Measurements from ENCODE around the gene TMEM80. TPM values are rescaled to one million over a fixed set of nuclear protein-coding genes. Genes with fewer than 3 reads are reported as not detected.

Gene TMEM80
- total and polyA plus RNA-seq, 4 donors = 5.1 to 12.4 (median 8.2) TPM

DNA sequence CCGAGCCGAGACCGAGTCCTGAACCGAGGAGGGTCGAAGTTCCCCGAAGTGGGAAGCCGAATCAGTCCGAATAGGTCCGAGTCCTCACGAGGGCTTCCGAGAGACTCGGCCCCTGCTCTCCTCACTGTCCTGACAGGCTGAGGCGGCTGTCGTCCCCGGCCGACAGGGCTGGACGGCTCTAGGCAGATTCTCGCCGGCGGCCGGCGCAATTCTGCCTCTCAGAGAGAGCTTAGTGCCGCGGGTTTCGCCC is 403 bp upstream of the TMEM80 start:
- H3K9ac ChIP-seq (ENCODE audit: low read depth in 1 of 2, low read length in 2 of 2) = peak overlapping the region; percentile 21 to 70
- H3K27ac ChIP-seq (ENCODE audit: low read depth in 1 of 2, low read length in 2 of 2) = peak overlapping the region; percentile 94 to 95
- H3K27me3 ChIP-seq (ENCODE audit: control insufficient read depth in 4 of 4, insufficient read depth in 4 of 4, low read length in 3 of 4) = no peaks in the 10 kb centered on the region
- peak overlapping the region; percentile 21 to 87 (median 86) for H3K4me3 ChIP-seq (ENCODE audit: low read depth in 1 of 3, low read length in 3 of 3)
- no peak for TF ChIP-seq EGR1 (IDR thresholded peaks at IDR 0.05; ENCODE audit: low read depth in 2 of 2)
- TF ChIP-seq, protein P1, sequence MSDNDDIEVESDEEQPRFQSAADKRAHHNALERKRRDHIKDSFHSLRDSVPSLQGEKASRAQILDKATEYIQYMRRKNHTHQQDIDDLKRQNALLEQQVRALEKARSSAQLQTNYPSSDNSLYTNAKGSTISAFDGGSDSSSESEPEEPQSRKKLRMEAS (IDR thresholded peaks at IDR 0.05) = no peak
- no peak for TF ChIP-seq GABPA (IDR thresholded peaks at IDR 0.05 in 1 of 2, conservative IDR thresholded peaks at IDR 0.05 in 1 of 2)
- TF ChIP-seq, protein P2, sequence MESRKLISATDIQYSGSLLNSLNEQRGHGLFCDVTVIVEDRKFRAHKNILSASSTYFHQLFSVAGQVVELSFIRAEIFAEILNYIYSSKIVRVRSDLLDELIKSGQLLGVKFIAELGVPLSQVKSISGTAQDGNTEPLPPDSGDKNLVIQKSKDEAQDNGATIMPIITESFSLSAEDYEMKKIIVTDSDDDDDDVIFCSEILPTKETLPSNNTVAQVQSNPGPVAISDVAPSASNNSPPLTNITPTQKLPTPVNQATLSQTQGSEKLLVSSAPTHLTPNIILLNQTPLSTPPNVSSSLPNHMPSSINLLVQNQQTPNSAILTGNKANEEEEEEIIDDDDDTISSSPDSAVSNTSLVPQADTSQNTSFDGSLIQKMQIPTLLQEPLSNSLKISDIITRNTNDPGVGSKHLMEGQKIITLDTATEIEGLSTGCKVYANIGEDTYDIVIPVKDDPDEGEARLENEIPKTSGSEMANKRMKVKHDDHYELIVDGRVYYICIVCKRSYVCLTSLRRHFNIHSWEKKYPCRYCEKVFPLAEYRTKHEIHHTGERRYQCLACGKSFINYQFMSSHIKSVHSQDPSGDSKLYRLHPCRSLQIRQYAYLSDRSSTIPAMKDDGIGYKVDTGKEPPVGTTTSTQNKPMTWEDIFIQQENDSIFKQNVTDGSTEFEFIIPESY (IDR thresholded peaks at IDR 0.05) = peak; percentile 97
- TF ChIP-seq YY1 (IDR thresholded peaks at IDR 0.05) = no peak
- no peak for DNase-seq (ENCODE audit: low spot score)
- H3K4me1 ChIP-seq (ENCODE audit: control insufficient read depth in 4 of 4, insufficient read depth in 4 of 4, low read length in 3 of 4) = peaks cover 3 to 27% (median 17%) of the 10 kb centered on the region in 4 donors
- no peaks in the 10 kb centered on the region for H3K9me3 ChIP-seq (ENCODE audit: control insufficient read depth in 4 of 4, low read length in 3 of 4)
- WGBS = 2% methylated on average over 25 of the region's 25 CpGs
- peaks cover 0 to 6% (median 0%) of the 10 kb centered on the region in 4 donors for H3K36me3 ChIP-seq (ENCODE audit: control insufficient read depth in 4 of 4, insufficient read depth in 3 of 4, low read depth in 1 of 4, low read length in 3 of 4)

DNA sequence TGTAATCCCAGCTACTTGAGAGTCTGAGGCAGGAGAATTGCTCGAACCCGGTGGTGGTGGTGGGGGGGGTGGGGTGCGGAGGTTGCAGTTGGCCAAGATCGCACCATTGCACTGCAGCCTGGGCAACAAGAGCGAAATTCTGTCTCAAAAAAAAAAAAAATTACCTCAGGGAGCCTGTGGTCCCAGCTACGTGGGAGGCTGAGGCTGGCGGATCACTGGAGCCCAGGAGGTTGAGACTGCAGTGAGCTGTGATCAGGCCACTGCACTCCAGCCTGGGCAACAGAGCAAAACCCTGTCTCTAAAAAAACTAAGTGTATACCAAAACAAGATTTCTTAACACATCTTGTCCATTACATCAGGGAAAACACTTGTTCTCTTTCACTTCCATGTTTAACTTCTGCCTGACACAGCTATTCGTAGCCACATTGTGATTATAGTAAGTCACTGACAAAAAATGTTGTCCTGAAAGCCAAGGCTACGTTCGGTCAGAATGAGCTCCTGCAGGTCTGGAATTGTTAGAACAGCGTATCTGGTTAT is 1.4 kb downstream of the TMEM80 start:
- 78% methylated on average over 11 of the region's 11 CpGs for WGBS
- H3K27me3 ChIP-seq (ENCODE audit: control insufficient read depth in 4 of 4, insufficient read depth in 4 of 4, low read length in 3 of 4) = no peaks in the 10 kb centered on the region
- H3K36me3 ChIP-seq (ENCODE audit: control insufficient read depth in 4 of 4, insufficient read depth in 3 of 4, low read depth in 1 of 4, low read length in 3 of 4) = peaks cover 0 to 2% (median 0%) of the 10 kb centered on the region in 4 donors
- no peak for DNase-seq (ENCODE audit: low spot score)
- H3K4me1 ChIP-seq (ENCODE audit: control insufficient read depth in 4 of 4, insufficient read depth in 4 of 4, low read length in 3 of 4) = peaks cover 3 to 36% (median 19%) of the 10 kb centered on the region in 4 donors
- no peak overlapping the region for H3K4me3 ChIP-seq (ENCODE audit: low read depth in 1 of 3, low read length in 3 of 3)
- peak overlapping the region; percentile 94 to 95 for H3K27ac ChIP-seq (ENCODE audit: low read depth in 1 of 2, low read length in 2 of 2)
- no peak overlapping the region for H3K9ac ChIP-seq (ENCODE audit: low read depth in 1 of 2, low read length in 2 of 2)
- TF ChIP-seq, protein P1 (IDR thresholded peaks at IDR 0.05) = no peak
- TF ChIP-seq HNF4G (IDR thresholded peaks at IDR 0.05) (no peak), NR2F2 (IDR thresholded peaks at IDR 0.05) (no peak), EGR1 (IDR thresholded peaks at IDR 0.05; ENCODE audit: low read depth in 2 of 2) (no peak), RAD21 (IDR thresholded peaks at IDR 0.05) (no peak), HNF4A (conservative IDR thresholded peaks at IDR 0.05) (no peak), GABPA (IDR thresholded peaks at IDR 0.05 in 1 of 2, conservative IDR thresholded peaks at IDR 0.05 in 1 of 2) (no peak), RXRA (IDR thresholded peaks at IDR 0.05) (no peak), JUND (IDR thresholded peaks at IDR 0.05) (no peak), SP1 (IDR thresholded peaks at IDR 0.05) (no peak)
- TF ChIP-seq, protein P3, sequence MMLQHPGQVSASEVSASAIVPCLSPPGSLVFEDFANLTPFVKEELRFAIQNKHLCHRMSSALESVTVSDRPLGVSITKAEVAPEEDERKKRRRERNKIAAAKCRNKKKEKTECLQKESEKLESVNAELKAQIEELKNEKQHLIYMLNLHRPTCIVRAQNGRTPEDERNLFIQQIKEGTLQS (IDR thresholded peaks at IDR 0.05) = no peak
- TF ChIP-seq, protein P4, sequence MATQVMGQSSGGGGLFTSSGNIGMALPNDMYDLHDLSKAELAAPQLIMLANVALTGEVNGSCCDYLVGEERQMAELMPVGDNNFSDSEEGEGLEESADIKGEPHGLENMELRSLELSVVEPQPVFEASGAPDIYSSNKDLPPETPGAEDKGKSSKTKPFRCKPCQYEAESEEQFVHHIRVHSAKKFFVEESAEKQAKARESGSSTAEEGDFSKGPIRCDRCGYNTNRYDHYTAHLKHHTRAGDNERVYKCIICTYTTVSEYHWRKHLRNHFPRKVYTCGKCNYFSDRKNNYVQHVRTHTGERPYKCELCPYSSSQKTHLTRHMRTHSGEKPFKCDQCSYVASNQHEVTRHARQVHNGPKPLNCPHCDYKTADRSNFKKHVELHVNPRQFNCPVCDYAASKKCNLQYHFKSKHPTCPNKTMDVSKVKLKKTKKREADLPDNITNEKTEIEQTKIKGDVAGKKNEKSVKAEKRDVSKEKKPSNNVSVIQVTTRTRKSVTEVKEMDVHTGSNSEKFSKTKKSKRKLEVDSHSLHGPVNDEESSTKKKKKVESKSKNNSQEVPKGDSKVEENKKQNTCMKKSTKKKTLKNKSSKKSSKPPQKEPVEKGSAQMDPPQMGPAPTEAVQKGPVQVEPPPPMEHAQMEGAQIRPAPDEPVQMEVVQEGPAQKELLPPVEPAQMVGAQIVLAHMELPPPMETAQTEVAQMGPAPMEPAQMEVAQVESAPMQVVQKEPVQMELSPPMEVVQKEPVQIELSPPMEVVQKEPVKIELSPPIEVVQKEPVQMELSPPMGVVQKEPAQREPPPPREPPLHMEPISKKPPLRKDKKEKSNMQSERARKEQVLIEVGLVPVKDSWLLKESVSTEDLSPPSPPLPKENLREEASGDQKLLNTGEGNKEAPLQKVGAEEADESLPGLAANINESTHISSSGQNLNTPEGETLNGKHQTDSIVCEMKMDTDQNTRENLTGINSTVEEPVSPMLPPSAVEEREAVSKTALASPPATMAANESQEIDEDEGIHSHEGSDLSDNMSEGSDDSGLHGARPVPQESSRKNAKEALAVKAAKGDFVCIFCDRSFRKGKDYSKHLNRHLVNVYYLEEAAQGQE (IDR thresholded peaks at IDR 0.05) = no peak
- TF ChIP-seq, protein P2 (IDR thresholded peaks at IDR 0.05) = no peak
- no peaks in the 10 kb centered on the region for H3K9me3 ChIP-seq (ENCODE audit: control insufficient read depth in 4 of 4, low read length in 3 of 4)

Data from liver (tissue), 9 donors.